Smooth muscle cell of trachea (primary cell): ENCODE results near the gene CEBPZOS. TPM values are rescaled to one million over a fixed set of nuclear protein-coding genes. Genes with fewer than 3 reads are reported as not detected.

Experiments
- total RNA-seq: library from RNA; depleted of rRNA; stranded (reverse); fragments of >200 nt; gene quantifications from 2 replicates; pipeline ENCODE4 v1.2.1, GENCODE V29; 2014

Gene CEBPZOS
- 15.7 and 21.8 TPM in 2 replicates for total RNA-seq

DNA sequence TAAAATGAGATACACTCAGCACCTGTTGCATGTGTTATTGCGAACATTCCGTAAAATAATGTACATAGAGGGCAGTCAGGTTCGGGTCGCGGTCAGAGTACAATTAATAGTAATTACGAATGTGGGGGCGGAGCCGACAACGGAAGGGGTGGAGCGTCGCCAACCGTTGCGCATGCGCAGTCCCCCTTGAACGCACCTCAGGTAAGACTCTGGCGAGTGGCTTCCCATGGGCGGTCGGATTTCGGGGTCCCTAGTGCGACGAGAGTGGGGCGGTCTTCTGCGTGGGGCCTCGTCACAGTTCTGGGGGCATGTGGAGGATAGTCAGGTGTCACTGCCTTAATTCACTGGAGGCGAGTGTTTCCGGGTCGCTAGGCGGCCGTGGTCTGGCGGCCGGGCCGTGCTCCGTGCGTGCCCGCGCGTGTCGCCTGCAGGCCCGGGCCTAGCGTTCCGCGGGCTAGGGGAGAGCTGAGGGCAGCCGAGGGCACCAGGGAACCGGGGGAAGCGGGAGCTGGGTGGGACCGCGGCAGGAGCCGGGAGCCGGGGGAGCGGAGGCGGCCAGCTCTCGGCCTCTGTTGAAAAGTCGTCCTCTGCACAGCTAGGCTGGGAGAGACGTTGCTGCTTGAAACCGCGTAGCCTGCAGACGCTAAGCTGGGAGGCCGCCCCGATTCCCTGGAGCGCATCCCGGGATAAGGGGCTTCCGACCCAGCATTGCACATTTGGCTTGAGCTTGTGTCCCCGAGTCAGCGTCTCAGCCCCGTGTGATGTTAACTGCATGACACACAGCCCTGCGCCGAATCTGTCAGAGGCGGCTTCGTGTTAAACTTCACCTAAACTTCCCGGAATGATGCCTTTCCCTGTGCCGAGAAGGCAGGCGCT is at the start of gene CEBPZOS:
CEBPZOS (plus strand) TSS at position 177 of the 876 bp plus-strand sequence. CDS start 3,209 bp downstream, outside the sequence.

DNA sequence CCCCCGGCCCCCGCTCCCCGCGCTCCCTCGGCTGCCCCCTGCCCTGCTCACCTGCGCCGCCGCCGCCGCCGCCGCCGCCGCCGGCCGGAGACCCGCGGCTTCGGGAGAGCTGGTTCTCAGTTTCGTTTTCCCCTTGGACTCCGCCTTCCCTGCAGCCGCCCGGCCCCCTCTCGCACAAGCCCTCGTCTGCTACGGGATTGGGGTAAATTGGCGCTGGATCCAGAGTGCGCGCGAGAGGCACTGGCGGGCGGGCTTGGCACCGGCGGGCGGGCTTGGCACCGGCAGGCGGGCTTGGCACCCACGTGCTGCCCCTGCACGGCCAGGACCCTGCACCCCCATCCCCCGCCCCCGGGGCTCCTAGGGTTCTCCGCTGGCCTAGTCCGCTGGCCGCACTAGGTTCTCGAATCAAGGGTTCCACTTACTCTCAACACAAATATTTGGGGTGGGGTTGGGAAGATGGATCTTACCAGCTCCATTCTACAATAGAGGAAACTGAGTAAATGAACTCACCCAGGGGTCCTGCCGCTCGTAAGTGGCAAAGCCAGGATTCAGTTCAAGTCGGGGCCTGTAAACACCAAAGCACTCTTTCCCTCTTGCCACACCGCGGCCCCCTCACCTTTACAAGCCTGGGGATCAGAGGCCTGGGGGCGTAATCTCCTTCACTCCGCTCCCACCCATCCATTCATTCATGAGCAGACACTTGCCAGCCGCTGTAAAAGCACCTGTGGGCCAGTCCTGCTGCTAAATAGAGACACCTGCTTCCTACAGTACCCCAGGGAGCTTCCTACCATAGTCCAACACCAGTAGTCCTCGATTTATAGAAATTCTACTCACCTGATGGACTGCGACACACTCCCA is 39.2 kb upstream of the CEBPZOS start, which contains the start of gene EIF2AK2:
EIF2AK2 (minus strand) TSS at position 124 of the 858 bp plus-strand sequence. CDS start 9,174 bp downstream, outside the sequence.

GRCh38 chr2:37188570-37188969 is 7.7 kb upstream of the CEBPZOS start, which contains the start of gene SULT6B1:
Gene SULT6B1 (minus strand): TSS chr2:37188670. CDS start chr2:37188640, 30 bp downstream.

GRCh38 chr2:37231241-37232130 is 35.2 kb downstream of the CEBPZOS start, which contains the start of the genes CEBPZ and NDUFAF7:
Gene CEBPZ (minus strand): TSS chr2:37231596. CDS start chr2:37231567, 29 bp downstream.
Gene NDUFAF7 (plus strand): TSS chr2:37231658. CDS start chr2:37231706, 48 bp downstream.

Other genes starting within 250 kb of the CEBPZOS start
- gene STRN, start 230.0 kb upstream of the CEBPZOS start, total RNA-seq: 13.1 and 17.7 TPM in 2 replicates
- gene HEATR5B, start 112.1 kb upstream of the CEBPZOS start, total RNA-seq: 18.7 and 28.4 TPM in 2 replicates
- 3.6 and 10.6 TPM in 2 replicates for gene GPATCH11, start 112.0 kb upstream of the CEBPZOS start, total RNA-seq
- gene EIF2AK2, start 39.5 kb upstream of the CEBPZOS start, total RNA-seq: 32.1 and 41.9 TPM in 2 replicates
- not detected in 2 replicates for gene SULT6B1, start 7.8 kb upstream of the CEBPZOS start, total RNA-seq
- 37.1 and 54.0 TPM in 2 replicates for gene CEBPZ, start 35.1 kb downstream of the CEBPZOS start, total RNA-seq
- 12.9 and 19.5 TPM in 2 replicates for gene NDUFAF7, start 35.2 kb downstream of the CEBPZOS start, total RNA-seq
- gene PRKD3, start 128.3 kb downstream of the CEBPZOS start, total RNA-seq: 79.2 and 83.8 TPM in 2 replicates
- gene QPCT, start 148.1 kb downstream of the CEBPZOS start, total RNA-seq: 7.0 and 19.7 TPM in 2 replicates